B cell (primary cell): Measurements from ENCODE around the gene KARS1. TPM values are rescaled to one million over a fixed set of nuclear protein-coding genes. Genes with fewer than 3 reads are reported as not detected.

Experiments
- ATAC-seq: fragments of 200-7000 bp; cut with Tn5 transposase; one replicate; pipeline ENCODE4 v1.10.0; 2021; ENCODE audit warnings: low read depth, mild to moderate bottlenecking, moderate number of reproducible peaks, moderate library complexity
- CTCF ChIA-PET: fragments of 350-600 bp; sonication (Branson Sonifier 250); formaldehyde crosslinking; loops from one replicate; lab custom pipeline; 2021; ENCODE audit warnings: antibody characterized with exemption, inconsistent platforms; lab: Charles Lee
- POLR2A ChIA-PET: fragments of 350-600 bp; sonication (Branson Sonifier 250); formaldehyde crosslinking; loops from one replicate; lab custom pipeline; 2021; ENCODE audit warnings: antibody characterized with exemption; lab: Charles Lee
- DNase-seq: peaks from one replicate; pipeline ENCODE4 v3.0.0; 2013
- H2AFZ ChIP-seq: 2 replicates; pipeline ENCODE4 v1.6.1; 2012; ENCODE audit warnings: mild to moderate bottlenecking, low read depth, low read length; ENCODE audit not compliant: insufficient read depth, poor library complexity, severe bottlenecking
- H3K27ac ChIP-seq, 2 donors: 1 replicate in 1 of 2; 2 replicates in 1 of 2; pipeline ENCODE4 v1.5.1; 2012 to 2013; ENCODE audit warnings: low read length in 2 of 2, mild to moderate bottlenecking in 2 of 2, moderate library complexity in 1 of 2
- H3K27me3 ChIP-seq, 4 experiments: fragments of 200-600 bp in 1 of 4; sonication (generic) in 1 of 4; replicated peaks in 1 of 4; 1 replicate in 2 of 4; 2 replicates in 2 of 4; pipeline versions ENCODE4 v1.6.1 to v1.7.0; 2013 to 2016; ENCODE audit warnings: low read length in 3 of 4, mild to moderate bottlenecking in 2 of 4, mixed read lengths in 1 of 4, moderate library complexity in 1 of 4; ENCODE audit not compliant: insufficient read depth in 4 of 4, control insufficient read depth in 3 of 4; ENCODE audit errors: control extremely low read depth in 1 of 4
- H3K36me3 ChIP-seq, 2 experiments: replicated peaks in 1 of 2; 1 replicate in 1 of 2; 2 replicates in 1 of 2; pipeline versions ENCODE4 v1.6.1 to v1.7.1; 2013; ENCODE audit warnings: low read length in 1 of 2; ENCODE audit not compliant: insufficient read depth in 2 of 2, control insufficient read depth in 1 of 2; ENCODE audit errors: control extremely low read depth in 1 of 2, extremely low read depth in 1 of 2
- H3K4me1 ChIP-seq, 2 donors: fragments of 200-600 bp in 1 of 2; sonication (generic) in 1 of 2; 1 replicate in 1 of 2; 2 replicates in 1 of 2; pipeline versions ENCODE4 v1.5.1 to v1.6.1; 2013 to 2017; ENCODE audit warnings: low read length in 2 of 2; ENCODE audit not compliant: control insufficient read depth in 2 of 2, insufficient read depth in 2 of 2
- H3K4me2 ChIP-seq: replicated peaks from 2 replicates; pipeline ENCODE3; 2012; ENCODE audit warnings: mild to moderate bottlenecking, low read depth, low read length; ENCODE audit not compliant: poor library complexity, severe bottlenecking
- H3K4me3 ChIP-seq, 5 experiments: fragments of 200-600 bp in 1 of 5; sonication (generic) in 1 of 5; 1 replicate in 3 of 5; 2 replicates in 2 of 5; pipeline versions ENCODE4 v1.5.1 to v1.7.0; 2011 to 2016; ENCODE audit warnings: low read length in 4 of 5, mild to moderate bottlenecking in 4 of 5, low read depth in 2 of 5, control low read depth in 1 of 5, moderate library complexity in 1 of 5; ENCODE audit not compliant: insufficient read depth in 1 of 5; ENCODE audit errors: control extremely low read depth in 1 of 5, extremely low read depth in 1 of 5
- H3K79me2 ChIP-seq: fragments of 200-600 bp; sonication (generic); one replicate; pipeline ENCODE4 v1.6.0; 2016; ENCODE audit warnings: low read length; ENCODE audit not compliant: control insufficient read depth, insufficient read depth
- H3K9ac ChIP-seq: fragments of 200-600 bp; sonication (generic); 2 replicates; pipeline ENCODE4 v1.6.1; 2017; ENCODE audit warnings: mild to moderate bottlenecking, low read length, moderate library complexity
- H3K9me3 ChIP-seq, 3 donors: one replicate each; pipeline versions ENCODE4 v1.6.1 to v1.7.1; 2013; ENCODE audit warnings: low read length in 2 of 3; ENCODE audit not compliant: control insufficient read depth in 2 of 3, insufficient read depth in 1 of 3; ENCODE audit errors: control extremely low read depth in 1 of 3
- H4K20me1 ChIP-seq: 2 replicates; pipeline ENCODE4 v1.6.0; 2012; ENCODE audit warnings: mild to moderate bottlenecking, low read length; ENCODE audit not compliant: insufficient read depth, control insufficient read depth, poor library complexity, severe bottlenecking
- H3K27ac Mint-ChIP-seq: one replicate; pipeline ENCODE4 v1.8.0; 2021; ENCODE audit warnings: mixed read lengths
- H3K27me3 Mint-ChIP-seq: one replicate; pipeline ENCODE4 v1.8.0; 2021; ENCODE audit warnings: mixed read lengths
- H3K4me1 Mint-ChIP-seq: one replicate; pipeline ENCODE4 v1.8.0; 2021; ENCODE audit warnings: mixed read lengths
- H3K4me3 Mint-ChIP-seq: one replicate; pipeline ENCODE4 v1.8.0; 2021; ENCODE audit warnings: mixed read lengths
- H3K9me3 Mint-ChIP-seq: one replicate; pipeline ENCODE4 v1.8.0; 2022; ENCODE audit warnings: mixed read lengths; ENCODE audit not compliant: insufficient read depth
- EZH2 ChIP-seq: IDR thresholded peaks from 2 replicates; pipeline ENCODE4 v1.6.1; 2012; ENCODE audit warnings: borderline replicate concordance, low read depth, mild to moderate bottlenecking, moderate library complexity, low read length; ENCODE audit not compliant: insufficient read depth, poor library complexity, severe bottlenecking
- WGBS: methylation state at CpG from one replicate; pipeline ENCODE4 v1.1.5; 2013; ENCODE audit warnings: missing lambda C conversion rate; ENCODE audit not compliant: insufficient coverage; 5-methylcytosine and 5-hydroxymethylcytosine counted together
- intact Hi-C: fragments of 100-400 bp; cut with micrococcal nuclease; formaldehyde crosslinking; loops from one replicate; pipeline ENCODE4 v1.10.0; 2022
- polyA plus RNA-seq: library from polyadenylated mRNA; depleted of rRNA; stranded (reverse); fragments of >200 nt; gene quantifications from 2 replicates; pipeline ENCODE4 v1.2.3, GENCODE V29; 2012
- total RNA-seq, 2 donors: library from RNA; stranded (reverse); fragments of 120-200 nt in 1 of 2; gene quantifications; 1 replicate in 1 of 2; 2 replicates in 1 of 2; pipeline versions ENCODE4 v1.2.3 to v1.2.4, GENCODE V29; 2013 to 2022
- TF ChIP-seq, protein P1 (sequence below): fragments of 200-600 bp; IDR thresholded peaks from one replicate; pipeline ENCODE4 v1.8.0; 2022; ENCODE audit warnings: antibody characterized with exemption, mild to moderate bottlenecking

Gene KARS1
- total and polyA plus RNA-seq, 2 donors (not counting 1 experiment from before 2014, with no cell fraction given), result 70.7 to 114 TPM

DNA sequence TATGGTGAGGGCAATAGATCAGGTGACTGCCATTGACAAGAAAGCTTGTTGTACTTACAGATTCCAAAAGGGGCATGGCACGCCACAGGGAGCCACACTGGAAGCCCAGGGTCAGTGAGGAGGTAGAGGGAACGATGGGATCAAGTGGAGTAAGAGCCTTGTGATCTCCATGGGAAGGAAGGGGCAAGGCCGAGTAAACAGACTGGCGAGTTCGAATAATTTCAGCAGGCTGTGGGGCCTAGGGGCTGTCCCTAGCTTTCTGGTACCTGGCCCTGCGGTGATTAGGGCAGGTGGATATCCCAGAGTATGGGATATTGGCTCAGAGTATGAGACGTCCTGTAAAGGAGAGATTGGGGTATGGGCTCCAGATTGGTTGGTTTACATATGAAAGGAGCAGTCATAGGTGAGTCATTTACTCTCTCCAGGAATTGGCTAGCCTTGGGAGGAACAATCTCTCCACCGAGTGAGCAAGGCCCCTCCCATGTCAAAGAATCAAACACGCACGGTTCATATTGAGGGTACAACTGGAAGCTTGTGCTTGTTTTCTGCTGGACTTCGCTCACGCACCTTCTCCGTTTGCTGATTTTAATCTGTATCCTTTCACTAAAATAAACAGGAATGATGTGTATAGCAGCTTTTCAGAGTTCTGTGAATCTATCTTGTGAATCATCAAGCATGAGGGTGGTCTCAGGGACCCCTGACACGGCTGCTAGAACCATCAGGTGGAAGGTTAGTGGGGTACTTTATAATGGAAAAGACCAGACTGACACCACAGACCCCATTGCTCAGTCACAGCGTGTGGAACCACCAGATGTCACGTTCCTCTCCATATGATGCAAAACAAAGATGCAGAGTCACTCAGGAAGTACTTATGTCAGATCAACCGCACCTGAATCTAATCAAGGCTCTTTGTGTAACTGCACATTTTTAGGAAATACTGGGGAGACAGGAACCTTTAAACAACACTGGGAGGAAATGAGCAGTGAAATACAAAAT, 53.3 kb downstream of the KARS1 start:
- TF ChIP-seq, protein P1, sequence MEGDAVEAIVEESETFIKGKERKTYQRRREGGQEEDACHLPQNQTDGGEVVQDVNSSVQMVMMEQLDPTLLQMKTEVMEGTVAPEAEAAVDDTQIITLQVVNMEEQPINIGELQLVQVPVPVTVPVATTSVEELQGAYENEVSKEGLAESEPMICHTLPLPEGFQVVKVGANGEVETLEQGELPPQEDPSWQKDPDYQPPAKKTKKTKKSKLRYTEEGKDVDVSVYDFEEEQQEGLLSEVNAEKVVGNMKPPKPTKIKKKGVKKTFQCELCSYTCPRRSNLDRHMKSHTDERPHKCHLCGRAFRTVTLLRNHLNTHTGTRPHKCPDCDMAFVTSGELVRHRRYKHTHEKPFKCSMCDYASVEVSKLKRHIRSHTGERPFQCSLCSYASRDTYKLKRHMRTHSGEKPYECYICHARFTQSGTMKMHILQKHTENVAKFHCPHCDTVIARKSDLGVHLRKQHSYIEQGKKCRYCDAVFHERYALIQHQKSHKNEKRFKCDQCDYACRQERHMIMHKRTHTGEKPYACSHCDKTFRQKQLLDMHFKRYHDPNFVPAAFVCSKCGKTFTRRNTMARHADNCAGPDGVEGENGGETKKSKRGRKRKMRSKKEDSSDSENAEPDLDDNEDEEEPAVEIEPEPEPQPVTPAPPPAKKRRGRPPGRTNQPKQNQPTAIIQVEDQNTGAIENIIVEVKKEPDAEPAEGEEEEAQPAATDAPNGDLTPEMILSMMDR, result no peak
- TF ChIP-seq EZH2, result no peak
- ATAC-seq (no peak), DNase-seq (no peak)
- no peak overlapping the region for H3K4me2 ChIP-seq
- intact Hi-C loops, result no loop called here
- no peak overlapping the region for H3K9ac ChIP-seq
- H3K4me3 Mint-ChIP-seq, result no peak overlapping the region
- no peaks in the 10 kb centered on the region for H3K9me3 ChIP-seq
- no peaks in the 10 kb centered on the region for H3K4me1 Mint-ChIP-seq
- no peak overlapping the region for H3K27ac Mint-ChIP-seq
- no peaks in the 10 kb centered on the region for H3K79me2 ChIP-seq
- no peak overlapping the region for H3K27ac ChIP-seq
- no peak overlapping the region for H2AFZ ChIP-seq
- H4K20me1 ChIP-seq, result no peaks in the 10 kb centered on the region
- H3K9me3 Mint-ChIP-seq, result no peaks in the 10 kb centered on the region
- ChIA-PET CTCF (interaction anchor here (1.3 kb wide), 1 partner anchor 10 kb away, joined by 3 read pairs; no protein-coding TSS in a partner anchor), POLR2A (interaction anchor here (0.6 kb wide), 1 partner anchor 52 kb away, joined by 3 read pairs; no protein-coding TSS in a partner anchor)
- 82% methylated on average over 10 of the region's 17 CpGs for WGBS
- no peak overlapping the region for H3K4me3 ChIP-seq
- no peaks in the 10 kb centered on the region for H3K4me1 ChIP-seq
- no peaks in the 10 kb centered on the region for H3K36me3 ChIP-seq
- H3K27me3 ChIP-seq, result no peaks in the 10 kb centered on the region
- H3K27me3 Mint-ChIP-seq, result no peaks in the 10 kb centered on the region

DNA sequence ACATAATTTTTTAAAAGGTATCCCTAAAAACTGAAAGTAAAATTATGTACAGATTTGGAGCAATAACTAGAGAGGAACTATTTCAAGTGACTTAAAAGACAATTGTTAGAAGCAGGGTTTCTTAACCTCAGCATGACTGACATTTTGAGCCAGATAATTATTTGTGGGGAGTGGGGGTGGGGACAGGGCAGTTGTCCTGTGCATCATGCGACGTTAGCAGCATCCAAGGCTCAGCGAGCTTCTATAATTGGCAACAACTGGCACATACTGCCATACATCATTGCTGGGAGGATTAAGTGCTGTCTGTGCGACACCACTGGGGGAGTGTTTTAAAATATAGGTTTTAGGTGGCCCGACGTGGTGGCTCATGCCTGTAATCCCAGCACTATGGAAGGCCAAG, 54.2 kb downstream of the KARS1 start:
- Histone ChIP-seq H3K27me3 (no peaks in the 10 kb centered on the region), H3K27ac (no peak overlapping the region), H3K79me2 (no peaks in the 10 kb centered on the region), H4K20me1 (no peaks in the 10 kb centered on the region), H3K4me2 (no peak overlapping the region), H3K36me3 (no peaks in the 10 kb centered on the region), H3K4me1 (no peaks in the 10 kb centered on the region), H3K4me3 (no peak overlapping the region), H3K9ac (no peak overlapping the region), H2AFZ (no peak overlapping the region), H3K9me3 (no peaks in the 10 kb centered on the region)
- 81% methylated on average over 4 of the region's 6 CpGs for WGBS
- no peak overlapping the region for H3K27ac Mint-ChIP-seq
- CTCF ChIA-PET, result interaction anchor here (1.3 kb wide), 1 partner anchor 9 kb away, joined by 3 read pairs; no protein-coding TSS in a partner anchor
- DNase-seq (no peak), ATAC-seq (no peak)
- no peaks in the 10 kb centered on the region for H3K27me3 Mint-ChIP-seq
- no peak overlapping the region for H3K4me3 Mint-ChIP-seq
- H3K9me3 Mint-ChIP-seq, result no peaks in the 10 kb centered on the region
- no peak for TF ChIP-seq EZH2
- TF ChIP-seq, protein P1, result no peak
- intact Hi-C loops, result no loop called here
- POLR2A ChIA-PET, result no interaction called here
- no peaks in the 10 kb centered on the region for H3K4me1 Mint-ChIP-seq
